ENCODE measurements around the gene AGBL4. TPM values are rescaled to one million over a fixed set of nuclear protein-coding genes. Genes with fewer than 3 reads are reported as not detected.

Gene AGBL4
- total and polyA plus RNA-seq, 2 experiments from 2014 or later, result not detected

GRCh38 chr1:48793863-48794262 lies 1229.9 kb downstream of the AGBL4 start:
- no peaks in the 10 kb centered on the region for H4K20me1 ChIP-seq (ENCODE audit: insufficient read depth)
- H3K27ac ChIP-seq, result no peak overlapping the region
- H3K79me2 ChIP-seq (ENCODE audit: insufficient read depth), result no peaks in the 10 kb centered on the region
- no peaks in the 10 kb centered on the region for H3K4me1 ChIP-seq (ENCODE audit: insufficient read depth)
- DNase-seq, result no peak
- no peaks in the 10 kb centered on the region for H3F3A ChIP-seq (ENCODE audit: insufficient read depth)
- 10 to 22% methylated on average over 1 of the region's 1 CpG for WGBS, 2 experiments (ENCODE audit: low coverage in 1 of 2, low lambda C conversion rate in 2 of 2, missing lambda C conversion rate in 2 of 2)
- no peak for TF ChIP-seq EZH2phosphoT487 (IDR thresholded peaks at IDR 0.05; ENCODE audit: insufficient read depth, low read depth)
- no peak for TF ChIP-seq EZH2 (IDR thresholded peaks at IDR 0.05; ENCODE audit: insufficient read depth, poor library complexity, severe bottlenecking)
- H3K27me3 ChIP-seq (replicated peaks; ENCODE audit: insufficient read depth), result no peaks in the 10 kb centered on the region
- no peak overlapping the region for H3K4me2 ChIP-seq (ENCODE audit: unreplicated experiment)
- no peak overlapping the region for H3K4me3 ChIP-seq
- H3K9me3 ChIP-seq (ENCODE audit: low read depth), result no peaks in the 10 kb centered on the region
- no peak overlapping the region for H2AFZ ChIP-seq
- no peaks in the 10 kb centered on the region for H3K36me3 ChIP-seq (ENCODE audit: low read depth)
- in situ Hi-C loops (cut with MboI), result no loop called here
- no peak overlapping the region for H3K9ac ChIP-seq
- no peaks in the 10 kb centered on the region for H3K9me2 ChIP-seq (ENCODE audit: insufficient read depth)

GRCh38 chr1:48792961-48793360 lies 1230.8 kb downstream of the AGBL4 start:
- H4K20me1 ChIP-seq (ENCODE audit: insufficient read depth), result no peaks in the 10 kb centered on the region
- H3K4me2 ChIP-seq (ENCODE audit: unreplicated experiment), result no peak overlapping the region
- no peaks in the 10 kb centered on the region for H3K27me3 ChIP-seq (replicated peaks; ENCODE audit: insufficient read depth)
- DNase-seq, result no peak
- no peaks in the 10 kb centered on the region for H3K9me3 ChIP-seq (ENCODE audit: low read depth)
- H2AFZ ChIP-seq, result no peak overlapping the region
- 54 to 68% methylated on average over 1 of the region's 1 CpG for WGBS, 2 experiments (ENCODE audit: low coverage in 1 of 2, low lambda C conversion rate in 2 of 2, missing lambda C conversion rate in 2 of 2)
- H3K36me3 ChIP-seq (ENCODE audit: low read depth), result no peaks in the 10 kb centered on the region
- H3F3A ChIP-seq (ENCODE audit: insufficient read depth), result no peaks in the 10 kb centered on the region
- H3K4me1 ChIP-seq (ENCODE audit: insufficient read depth), result no peaks in the 10 kb centered on the region
- no peaks in the 10 kb centered on the region for H3K79me2 ChIP-seq (ENCODE audit: insufficient read depth)
- in situ Hi-C loops (cut with MboI), result no loop called here
- H3K4me3 ChIP-seq, result no peak overlapping the region
- TF ChIP-seq EZH2phosphoT487 (IDR thresholded peaks at IDR 0.05; ENCODE audit: insufficient read depth, low read depth) (no peak), EZH2 (IDR thresholded peaks at IDR 0.05; ENCODE audit: insufficient read depth, poor library complexity, severe bottlenecking) (no peak)
- no peaks in the 10 kb centered on the region for H3K9me2 ChIP-seq (ENCODE audit: insufficient read depth)
- H3K9ac ChIP-seq, result no peak overlapping the region
- H3K27ac ChIP-seq, result no peak overlapping the region

- Histone ChIP-seq H3K4me1 (ENCODE audit: insufficient read depth) (no peaks in the 10 kb centered on the region), H3K36me3 (ENCODE audit: low read depth) (no peaks in the 10 kb centered on the region), H3K4me3 (no peak overlapping the region), H4K20me1 (ENCODE audit: insufficient read depth) (no peaks in the 10 kb centered on the region), H3K79me2 (ENCODE audit: insufficient read depth) (no peaks in the 10 kb centered on the region), H3K9me3 (ENCODE audit: low read depth) (no peaks in the 10 kb centered on the region), H3K4me2 (ENCODE audit: unreplicated experiment) (no peak overlapping the region), H2AFZ (no peak overlapping the region), H3K27me3 (replicated peaks; ENCODE audit: insufficient read depth) (no peaks in the 10 kb centered on the region), H3F3A (ENCODE audit: insufficient read depth) (no peaks in the 10 kb centered on the region), H3K27ac (no peak overlapping the region), H3K9me2 (ENCODE audit: insufficient read depth) (no peaks in the 10 kb centered on the region), H3K9ac (no peak overlapping the region)
- TF ChIP-seq EZH2 (IDR thresholded peaks at IDR 0.05; ENCODE audit: insufficient read depth, poor library complexity, severe bottlenecking), result no peak
- TF ChIP-seq EZH2phosphoT487 (IDR thresholded peaks at IDR 0.05; ENCODE audit: insufficient read depth, low read depth), result no peak
- DNase-seq, result no peak
- in situ Hi-C loops (cut with MboI), result no loop called here
Measured at GRCh38 chr1:48790397-48790796, 1233.4 kb downstream of the AGBL4 start.

GRCh38 chr1:48789903-48790302 lies 1233.9 kb downstream of the AGBL4 start:
- Histone ChIP-seq H4K20me1 (ENCODE audit: insufficient read depth) (no peaks in the 10 kb centered on the region), H2AFZ (no peak overlapping the region), H3F3A (ENCODE audit: insufficient read depth) (no peaks in the 10 kb centered on the region), H3K27me3 (replicated peaks; ENCODE audit: insufficient read depth) (no peaks in the 10 kb centered on the region; the same call in 1 of the 2 replicates), H3K4me3 (no peak overlapping the region), H3K4me1 (ENCODE audit: insufficient read depth) (no peaks in the 10 kb centered on the region), H3K4me2 (ENCODE audit: unreplicated experiment) (no peak overlapping the region), H3K36me3 (ENCODE audit: low read depth) (no peaks in the 10 kb centered on the region), H3K9me2 (ENCODE audit: insufficient read depth) (no peaks in the 10 kb centered on the region), H3K27ac (no peak overlapping the region), H3K9me3 (ENCODE audit: low read depth) (no peaks in the 10 kb centered on the region), H3K9ac (no peak overlapping the region), H3K79me2 (ENCODE audit: insufficient read depth) (no peaks in the 10 kb centered on the region)
- TF ChIP-seq EZH2phosphoT487 (IDR thresholded peaks at IDR 0.05; ENCODE audit: insufficient read depth, low read depth) (no peak), EZH2 (IDR thresholded peaks at IDR 0.05; ENCODE audit: insufficient read depth, poor library complexity, severe bottlenecking) (no peak)
- in situ Hi-C loops (cut with MboI), result no loop called here
- no peak for DNase-seq
- 27 to 30% methylated on average over 4 of the region's 4 CpGs for whole genome bisulfite sequencing, 2 experiments (ENCODE audit: low coverage in 1 of 2, low lambda C conversion rate in 2 of 2, missing lambda C conversion rate in 2 of 2)

- Histone ChIP-seq H2AFZ (no peak overlapping the region), H3K27me3 (replicated peaks; ENCODE audit: insufficient read depth) (no peaks in the 10 kb centered on the region; the same call in none of the 2 replicates), H3K4me3 (no peak overlapping the region), H3K4me2 (ENCODE audit: unreplicated experiment) (no peak overlapping the region), H3K4me1 (ENCODE audit: insufficient read depth) (no peaks in the 10 kb centered on the region), H4K20me1 (ENCODE audit: insufficient read depth) (no peaks in the 10 kb centered on the region), H3F3A (ENCODE audit: insufficient read depth) (no peaks in the 10 kb centered on the region), H3K79me2 (ENCODE audit: insufficient read depth) (no peaks in the 10 kb centered on the region), H3K9me2 (ENCODE audit: insufficient read depth) (no peaks in the 10 kb centered on the region), H3K36me3 (ENCODE audit: low read depth) (no peaks in the 10 kb centered on the region), H3K9ac (no peak overlapping the region), H3K27ac (no peak overlapping the region), H3K9me3 (ENCODE audit: low read depth) (no peaks in the 10 kb centered on the region)
- in situ Hi-C loops (cut with MboI), result no loop called here
- no peak for DNase-seq
- TF ChIP-seq EZH2phosphoT487 (IDR thresholded peaks at IDR 0.05; ENCODE audit: insufficient read depth, low read depth) (no peak), EZH2 (IDR thresholded peaks at IDR 0.05; ENCODE audit: insufficient read depth, poor library complexity, severe bottlenecking) (no peak)
- 6% methylated on average over 1 of the region's 1 CpG for WGBS, 2 experiments (ENCODE audit: low coverage in 1 of 2, low lambda C conversion rate in 2 of 2, missing lambda C conversion rate in 2 of 2)
Measured at GRCh38 chr1:48785869-48786268, 1237.9 kb downstream of the AGBL4 start.

Data from GM23248 (cell line).